ENCODE measurements around the gene ICAM3.

The ICAM3 gene

DNA sequence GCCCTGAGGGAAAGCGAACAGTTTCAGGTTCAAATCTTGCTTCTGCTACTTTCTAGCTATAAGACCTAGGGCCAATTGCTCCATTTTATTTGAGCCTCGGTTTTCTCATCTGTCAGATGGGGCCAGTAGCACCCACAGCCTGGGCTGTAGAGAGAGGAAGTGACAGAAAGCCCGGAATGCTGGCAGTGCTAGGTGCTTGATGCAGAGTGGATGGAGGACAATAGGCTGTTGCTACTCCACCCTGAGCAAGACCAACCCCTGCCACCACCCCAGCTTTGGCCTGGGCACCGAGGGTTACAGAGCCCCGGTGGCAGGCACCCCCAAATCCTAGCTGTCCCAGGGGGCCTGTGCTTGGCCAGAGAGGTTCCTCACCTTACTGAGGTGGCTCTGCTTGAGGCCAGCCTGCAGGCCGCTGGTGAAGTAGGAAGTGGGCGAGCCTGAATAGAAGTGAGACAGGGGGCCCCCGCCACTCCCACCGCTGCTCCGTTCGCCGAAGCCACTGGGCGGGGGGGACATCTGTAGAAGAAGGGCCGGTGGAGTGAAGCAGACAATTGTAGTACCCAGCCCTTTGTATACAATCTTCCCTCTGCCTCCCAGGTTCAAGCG is 21.5 kb downstream of the ICAM3 start:
- Histone ChIP-seq H3K36me3 (ENCODE audit: control insufficient read depth in 2 of 2, insufficient read depth in 2 of 2, low read length in 2 of 2) (peaks cover 24 to 43% of the 10 kb centered on the region in 2 donors), H3K9me3 (ENCODE audit: control insufficient read depth in 2 of 2, low read length in 2 of 2) (no peaks in the 10 kb centered on the region), H3K27me3 (ENCODE audit: control insufficient read depth in 1 of 2, insufficient read depth in 2 of 2, low read length in 2 of 2) (no peaks in the 10 kb centered on the region)

DNA sequence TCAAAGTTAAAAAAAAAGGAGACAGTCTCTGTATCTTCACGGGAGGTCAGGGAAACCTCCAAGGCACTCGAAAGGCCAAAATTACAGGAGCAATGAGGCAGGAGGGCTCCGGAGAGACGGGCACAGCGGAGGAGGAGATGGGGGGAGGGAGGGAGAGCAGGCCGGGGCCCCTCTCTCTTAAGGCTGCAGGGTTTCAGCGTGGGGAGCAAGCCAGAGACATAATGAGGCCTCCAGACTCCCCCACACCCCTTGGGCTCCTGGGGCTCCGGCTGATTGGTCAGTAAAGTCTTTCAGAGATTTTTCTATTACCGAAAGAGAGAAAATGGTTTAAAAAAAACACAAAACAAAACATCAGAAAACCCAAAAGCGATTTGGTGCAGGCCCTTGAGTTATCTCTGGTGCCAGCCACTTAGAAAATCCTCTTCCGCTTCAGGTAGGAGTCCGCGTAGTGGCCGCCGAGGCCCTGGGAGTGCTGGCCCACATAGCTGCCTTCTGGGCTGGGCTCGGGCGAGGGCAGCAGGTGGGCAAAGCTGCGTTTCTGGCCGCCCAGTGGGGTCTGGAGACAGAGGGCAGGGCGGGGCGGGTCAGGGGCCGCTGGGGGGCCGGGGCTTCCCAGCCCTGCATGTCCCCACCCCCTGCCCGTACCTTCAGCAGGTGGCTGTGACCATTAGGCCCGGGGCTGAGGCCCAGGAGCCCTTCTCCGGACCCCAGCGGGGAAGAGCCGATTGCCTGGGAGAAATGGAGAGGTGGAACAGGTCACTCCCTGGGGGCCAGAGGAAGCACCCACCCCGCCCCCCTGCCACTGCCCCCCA is 22.2 kb downstream of the ICAM3 start:
- Histone ChIP-seq H3K9me3 (ENCODE audit: control insufficient read depth in 2 of 2, low read length in 2 of 2) (no peaks in the 10 kb centered on the region), H3K27ac (ENCODE audit: low read length) (no peak overlapping the region), H3K36me3 (ENCODE audit: control insufficient read depth in 2 of 2, insufficient read depth in 2 of 2, low read length in 2 of 2) (peaks cover 23 to 38% of the 10 kb centered on the region in 2 donors), H3K4me1 (ENCODE audit: control insufficient read depth, insufficient read depth, low read length) (peaks cover 12% of the 10 kb centered on the region), H3K9ac (ENCODE audit: low read length in 2 of 2) (no peak overlapping the region), H3K4me3 (ENCODE audit: low read length in 2 of 2) (no peak overlapping the region), H3K27me3 (ENCODE audit: control insufficient read depth in 1 of 2, insufficient read depth in 2 of 2, low read length in 2 of 2) (no peaks in the 10 kb centered on the region)

More for the DNA sequence above, 21.5 kb downstream of the ICAM3 start:
- Histone ChIP-seq H3K4me3 (ENCODE audit: low read length in 2 of 2) (no peak overlapping the region), H3K9ac (ENCODE audit: low read length in 2 of 2) (no peak overlapping the region), H3K4me1 (ENCODE audit: control insufficient read depth, insufficient read depth, low read length) (peaks cover 12% of the 10 kb centered on the region), H3K27ac (ENCODE audit: low read length) (no peak overlapping the region)

DNA sequence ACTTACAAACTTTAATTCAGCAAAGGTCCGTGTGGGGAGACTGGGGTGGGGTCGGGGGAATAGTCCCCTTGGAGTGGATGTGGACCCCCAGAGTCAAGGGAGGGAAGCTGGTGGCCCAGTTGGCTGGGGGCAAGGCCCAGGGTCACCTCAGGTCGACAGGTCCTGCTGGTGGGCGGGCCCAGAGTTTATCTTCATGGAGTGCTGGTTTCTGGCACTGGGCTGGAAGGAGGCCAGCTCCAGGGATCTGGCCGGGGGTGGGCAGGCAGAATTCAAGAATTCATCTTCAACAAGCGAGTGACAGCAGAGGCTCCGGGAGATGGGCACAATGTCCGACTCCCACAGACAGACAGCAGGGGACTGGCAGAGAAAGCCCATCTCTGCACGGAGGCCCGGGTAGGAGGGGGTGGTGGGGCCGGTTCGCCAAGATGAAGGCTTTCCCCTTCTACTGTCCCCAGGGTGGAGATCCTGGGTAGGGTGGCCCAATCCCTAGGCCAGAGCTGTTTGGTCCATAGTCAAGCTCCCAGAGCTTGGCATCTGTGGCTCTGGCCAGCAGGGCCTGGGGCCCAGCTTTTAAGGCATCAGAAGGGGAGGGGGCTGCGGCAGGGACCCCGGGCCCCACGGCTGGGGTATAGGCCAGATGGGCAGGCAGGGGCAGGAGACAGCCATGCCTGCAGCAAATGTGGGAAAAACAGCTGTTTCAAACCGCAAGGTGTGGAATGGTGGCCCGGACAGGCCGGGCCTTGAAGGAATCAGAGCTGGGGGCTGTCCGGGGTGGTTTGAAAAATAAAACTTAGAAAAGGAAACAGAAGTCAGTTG is 23.0 kb downstream of the ICAM3 start:
- Histone ChIP-seq H3K9me3 (ENCODE audit: control insufficient read depth in 2 of 2, low read length in 2 of 2) (no peaks in the 10 kb centered on the region), H3K36me3 (ENCODE audit: control insufficient read depth in 2 of 2, insufficient read depth in 2 of 2, low read length in 2 of 2) (peaks cover 16 to 31% of the 10 kb centered on the region in 2 donors), H3K27me3 (ENCODE audit: control insufficient read depth in 1 of 2, insufficient read depth in 2 of 2, low read length in 2 of 2) (no peaks in the 10 kb centered on the region), H3K9ac (ENCODE audit: low read length in 2 of 2) (peak overlapping the region in 1 of 2 donors; percentile 79), H3K27ac (ENCODE audit: low read length) (no peak overlapping the region), H3K4me3 (ENCODE audit: low read length in 2 of 2) (peak overlapping the region; percentile 85 to 91), H3K4me1 (ENCODE audit: control insufficient read depth, insufficient read depth, low read length) (peaks cover 12% of the 10 kb centered on the region)

DNA sequence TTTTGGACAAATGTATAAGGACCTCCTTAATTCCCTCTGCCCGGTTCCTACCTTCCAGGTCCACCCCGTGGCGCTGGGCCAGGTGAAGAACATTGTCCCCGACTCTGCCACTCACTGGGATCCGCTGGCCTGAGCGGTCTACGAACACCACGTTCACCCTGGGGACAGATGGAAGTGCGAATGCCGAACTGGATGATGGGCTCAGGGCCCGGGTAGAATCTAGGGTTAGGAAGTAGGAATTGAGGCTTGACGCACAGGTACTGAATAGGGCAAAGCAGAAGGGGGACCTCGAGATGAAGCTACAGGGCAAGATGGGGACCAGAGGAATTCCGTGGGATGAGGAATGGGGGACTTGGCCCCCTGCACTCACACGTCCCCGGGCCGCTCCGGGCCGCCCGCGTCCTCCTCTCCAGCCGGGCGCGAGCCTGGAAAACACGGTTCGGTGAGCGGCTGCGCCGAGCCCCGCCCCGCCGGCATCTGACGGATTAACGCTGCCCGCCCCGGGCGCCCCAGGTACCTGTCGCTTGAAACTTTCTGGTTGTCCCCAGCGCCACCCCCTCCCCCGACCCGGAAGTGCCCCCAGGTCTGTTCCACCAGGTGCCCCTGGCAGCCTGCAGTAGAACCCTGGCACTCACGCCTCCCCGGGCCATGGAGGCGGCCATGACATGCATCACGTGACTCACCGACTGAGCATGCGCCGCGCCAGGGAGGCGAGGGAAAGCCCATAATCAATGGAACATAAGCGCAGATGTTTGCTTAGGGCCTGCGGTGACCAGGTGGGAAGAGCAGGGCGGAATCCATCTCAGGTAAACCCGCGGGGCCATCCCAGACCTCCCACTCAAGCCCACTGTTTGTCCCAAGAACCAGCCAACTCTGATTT is 23.8 kb downstream of the ICAM3 start, which contains the start of gene FDX2:
Gene FDX2 (minus strand): TSS at position 681 of the 880 bp plus-strand sequence. CDS start 19 bp downstream, at position 662.
- Histone ChIP-seq H3K27ac (ENCODE audit: low read length) (no peak within 1 kb of the TSS), H3K9ac (ENCODE audit: low read length in 2 of 2) (peak within 1 kb of the TSS; percentile 79), H3K4me3 (ENCODE audit: low read length in 2 of 2) (peak within 1 kb of the TSS; percentile 85 to 91), H3K4me1 (ENCODE audit: control insufficient read depth, insufficient read depth, low read length) (peaks cover 12% of the 10 kb centered on the region), H3K27me3 (ENCODE audit: control insufficient read depth in 1 of 2, insufficient read depth in 2 of 2, low read length in 2 of 2) (no peaks in the 10 kb centered on the region), H3K9me3 (ENCODE audit: control insufficient read depth in 2 of 2, low read length in 2 of 2) (no peaks in the 10 kb centered on the region), H3K36me3 (ENCODE audit: control insufficient read depth in 2 of 2, insufficient read depth in 2 of 2, low read length in 2 of 2) (peaks cover 16 to 26% of the 10 kb centered on the region in 2 donors)

DNA sequence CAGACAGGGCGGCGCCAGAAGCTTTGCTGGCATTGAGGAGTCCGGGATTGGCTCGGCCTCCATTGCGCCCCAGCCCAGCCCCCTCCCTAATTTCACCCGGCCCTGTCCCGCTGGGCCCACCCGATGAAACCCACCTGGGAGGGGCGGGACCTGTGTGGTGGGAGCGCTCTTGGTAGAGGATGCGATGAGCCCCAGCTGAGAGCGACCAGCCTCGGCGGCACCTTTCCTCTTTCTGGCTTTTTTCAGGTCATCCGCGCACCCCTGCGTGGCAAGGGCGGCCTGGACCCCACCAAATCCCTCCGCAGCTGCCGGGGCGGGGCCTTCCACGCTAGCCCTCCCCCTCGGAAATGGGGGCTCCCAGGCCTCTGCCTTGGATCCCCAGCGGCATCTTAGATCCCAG is 30.0 kb downstream of the ICAM3 start, which contains the start of gene ZGLP1:
Gene ZGLP1 (minus strand): TSS at position 393 of the 400 bp plus-strand sequence.
- Histone ChIP-seq H3K9ac (ENCODE audit: low read length in 2 of 2) (no peak within 1 kb of the TSS), H3K36me3 (ENCODE audit: control insufficient read depth in 2 of 2, insufficient read depth in 2 of 2, low read length in 2 of 2) (peaks cover 3 to 6% of the 10 kb centered on the region in 2 donors), H3K9me3 (ENCODE audit: control insufficient read depth in 2 of 2, low read length in 2 of 2) (no peaks in the 10 kb centered on the region), H3K27me3 (ENCODE audit: control insufficient read depth in 1 of 2, insufficient read depth in 2 of 2, low read length in 2 of 2) (no peaks in the 10 kb centered on the region), H3K4me3 (ENCODE audit: low read length in 2 of 2) (no peak within 1 kb of the TSS), H3K27ac (ENCODE audit: low read length) (no peak within 1 kb of the TSS), H3K4me1 (ENCODE audit: control insufficient read depth, insufficient read depth, low read length) (peaks cover 2% of the 10 kb centered on the region)

DNA sequence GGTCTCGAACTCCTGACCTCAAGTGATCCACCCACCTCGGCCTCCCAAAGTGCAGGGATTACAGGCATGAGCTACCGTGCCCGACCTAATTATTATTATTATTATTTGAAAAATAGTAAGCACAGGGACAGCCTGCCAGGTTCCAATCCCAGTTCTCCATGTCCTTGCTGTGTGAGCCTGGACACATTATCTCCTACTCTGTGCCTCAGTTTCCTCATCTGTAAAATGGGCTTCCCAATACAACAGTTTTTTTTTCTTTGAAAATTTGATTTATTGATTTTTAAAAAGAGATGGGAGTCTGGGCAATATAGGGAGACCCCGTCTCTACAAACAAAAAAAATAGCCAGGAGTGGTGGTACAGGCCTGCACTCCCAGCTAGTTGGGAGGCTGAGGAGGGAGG is 33.1 kb downstream of the ICAM3 start:
- Histone ChIP-seq H3K36me3 (ENCODE audit: control insufficient read depth in 2 of 2, insufficient read depth in 2 of 2, low read length in 2 of 2) (peaks cover 3 to 4% of the 10 kb centered on the region in 2 donors), H3K4me3 (ENCODE audit: low read length in 2 of 2) (no peak overlapping the region)

DNA sequence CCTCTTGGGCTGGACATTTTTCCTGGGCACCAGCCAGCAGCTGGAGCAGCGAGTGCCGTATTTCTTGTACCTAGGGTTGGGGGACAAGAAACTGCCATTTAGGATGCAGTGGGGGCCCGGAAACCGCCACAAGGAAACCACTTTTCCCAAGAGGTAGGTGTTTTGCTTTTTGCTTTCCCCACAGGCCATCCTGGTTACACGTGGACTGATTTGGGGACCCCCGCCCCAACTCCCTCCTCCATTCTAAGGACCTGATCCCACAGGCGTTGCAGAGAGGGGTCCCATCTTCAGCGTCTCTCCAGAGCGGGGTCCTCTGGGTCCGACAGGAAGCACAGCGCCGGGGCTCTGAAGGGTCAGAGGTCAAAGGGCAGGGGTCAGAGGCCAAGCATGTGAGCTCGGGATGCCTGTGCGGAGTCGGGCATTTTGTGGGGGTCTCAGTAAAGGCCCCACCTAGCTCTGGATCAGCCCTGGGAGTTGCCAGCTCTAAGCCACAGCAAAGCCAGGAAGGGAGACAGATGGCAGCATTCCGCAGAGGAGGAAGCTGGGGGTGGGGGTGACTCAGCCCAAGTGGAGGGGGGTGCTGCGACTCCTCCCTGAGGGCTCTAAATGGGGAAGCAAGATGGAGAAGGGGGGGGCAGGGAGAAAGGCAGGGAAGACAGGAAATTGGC is 34.2 kb downstream of the ICAM3 start:
- no peak overlapping the region for H3K27ac ChIP-seq (ENCODE audit: low read length)
- peaks cover 2% of the 10 kb centered on the region for H3K4me1 ChIP-seq (ENCODE audit: control insufficient read depth, insufficient read depth, low read length)
- H3K9ac ChIP-seq (ENCODE audit: low read length in 2 of 2): no peak overlapping the region
- H3K27me3 ChIP-seq (ENCODE audit: control insufficient read depth in 1 of 2, insufficient read depth in 2 of 2, low read length in 2 of 2): peaks cover 0 to 3% of the 10 kb centered on the region in 2 donors
- no peak overlapping the region for H3K4me3 ChIP-seq (ENCODE audit: low read length in 2 of 2)
- H3K36me3 ChIP-seq (ENCODE audit: control insufficient read depth in 2 of 2, insufficient read depth in 2 of 2, low read length in 2 of 2): peaks cover 3% of the 10 kb centered on the region in 2 donors
- no peaks in the 10 kb centered on the region for H3K9me3 ChIP-seq (ENCODE audit: control insufficient read depth in 2 of 2, low read length in 2 of 2)

More for the DNA sequence above, 33.1 kb downstream of the ICAM3 start:
- H3K27me3 ChIP-seq (ENCODE audit: control insufficient read depth in 1 of 2, insufficient read depth in 2 of 2, low read length in 2 of 2): peaks cover 0 to 3% of the 10 kb centered on the region in 2 donors
- H3K9ac ChIP-seq (ENCODE audit: low read length in 2 of 2): no peak overlapping the region
- H3K27ac ChIP-seq (ENCODE audit: low read length): no peak overlapping the region
- peaks cover 2% of the 10 kb centered on the region for H3K4me1 ChIP-seq (ENCODE audit: control insufficient read depth, insufficient read depth, low read length)
- H3K9me3 ChIP-seq (ENCODE audit: control insufficient read depth in 2 of 2, low read length in 2 of 2): no peaks in the 10 kb centered on the region

DNA sequence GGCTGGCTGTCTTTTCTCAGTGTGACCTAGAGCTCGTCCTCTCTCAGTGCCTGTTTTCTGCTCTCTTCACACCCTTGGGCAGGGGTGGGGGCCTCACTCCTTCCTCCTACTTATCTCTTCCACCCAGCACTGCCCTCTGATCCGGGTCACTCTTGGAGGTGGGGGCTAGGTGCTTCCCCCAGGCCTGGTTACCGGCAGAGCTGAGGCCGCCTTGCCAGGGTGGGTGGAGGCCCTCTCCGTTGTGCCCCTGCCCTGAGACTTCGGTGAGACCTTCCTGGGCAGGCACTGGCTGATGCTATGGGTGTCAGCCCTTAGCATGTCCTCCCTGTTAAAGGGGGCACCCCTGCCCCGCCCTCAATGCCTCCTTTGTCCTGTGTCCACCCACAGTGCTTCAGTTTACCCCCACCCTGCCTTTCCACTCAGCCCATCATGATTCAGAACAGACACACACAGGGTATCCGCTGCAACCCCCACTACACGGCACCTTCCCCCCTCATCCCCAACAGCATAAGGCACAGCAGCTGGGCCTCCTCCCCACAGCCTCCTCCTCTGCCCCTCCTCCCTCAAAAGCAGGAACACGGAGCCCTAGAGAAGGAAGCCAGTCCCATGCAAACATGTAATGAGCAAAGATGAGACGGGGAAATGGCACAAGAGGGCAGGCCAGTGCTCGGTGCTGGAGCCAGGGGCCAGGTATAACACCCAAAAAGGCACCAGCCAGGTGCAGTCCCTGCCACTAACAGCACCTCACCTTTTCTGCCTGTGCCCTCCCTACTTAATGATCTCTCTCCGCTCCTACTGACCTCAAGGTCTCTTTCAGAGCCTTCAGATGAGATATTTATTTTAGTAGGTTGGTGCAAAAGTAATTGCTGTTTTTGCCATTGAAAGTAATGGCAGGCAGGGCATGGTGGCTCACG is 39.6 kb downstream of the ICAM3 start:
- H3K27ac ChIP-seq (ENCODE audit: low read length): no peak overlapping the region
- no peak overlapping the region for H3K9ac ChIP-seq (ENCODE audit: low read length in 2 of 2)
- no peaks in the 10 kb centered on the region for H3K9me3 ChIP-seq (ENCODE audit: control insufficient read depth in 2 of 2, low read length in 2 of 2)
- no peaks in the 10 kb centered on the region for H3K36me3 ChIP-seq (ENCODE audit: control insufficient read depth in 2 of 2, insufficient read depth in 2 of 2, low read length in 2 of 2)
- peaks cover 4% of the 10 kb centered on the region for H3K4me1 ChIP-seq (ENCODE audit: control insufficient read depth, insufficient read depth, low read length)
- peaks cover 17 to 29% of the 10 kb centered on the region in 2 donors for H3K27me3 ChIP-seq (ENCODE audit: control insufficient read depth in 1 of 2, insufficient read depth in 2 of 2, low read length in 2 of 2)
- no peak overlapping the region for H3K4me3 ChIP-seq (ENCODE audit: low read length in 2 of 2)

Measured in stomach smooth muscle (tissue), 2 donors.